BJ (cell line): ENCODE results near the gene UBAP2. TPM values are rescaled to one million over a fixed set of nuclear protein-coding genes. Genes with fewer than 3 reads are reported as not detected.
A peak's percentile ranks its signal among the peaks of the same experiment; 100 is the strongest.

Source experiments
- CTCF ChIA-PET: fragments of 350-600 bp; formaldehyde crosslinking; extraction: SDS; loops from one replicate; lab custom pipeline; 2021; ENCODE audit warnings: antibody characterized with exemption, inconsistent platforms; lab: Yijun Ruan, JAX
- POLR2A ChIA-PET: fragments of 300-600 bp; sonication (Branson Sonifier 250); formaldehyde crosslinking; extraction: SDS; loops from one replicate; lab custom pipeline; 2021; ENCODE audit warnings: antibody characterized with exemption; lab: Charles Lee
- DNase-seq: peaks from one replicate; pipeline ENCODE4 v3.0.0-alpha.2; 2011; ENCODE audit warnings: low read depth
- H3K27me3 ChIP-seq: 2 replicates; pipeline ENCODE4 v1.6.0; 2011; ENCODE audit warnings: low read length; ENCODE audit not compliant: control insufficient read depth, insufficient read depth
- H3K36me3 ChIP-seq: 2 replicates; pipeline ENCODE4 v1.5.1; 2011; ENCODE audit warnings: low read length; ENCODE audit not compliant: control insufficient read depth, insufficient read depth
- H3K4me3 ChIP-seq: 2 replicates; pipeline ENCODE4 v1.5.1; 2011; ENCODE audit warnings: low read depth, mild to moderate bottlenecking, control low read depth, low read length
- CTCF ChIP-seq: IDR thresholded peaks from 2 replicates; pipeline ENCODE4 v1.5.1; 2011; ENCODE audit warnings: low read depth, mild to moderate bottlenecking, control low read depth, inconsistent platforms, low read length, moderate library complexity; ENCODE audit not compliant: insufficient read depth
- polyA minus RNA-seq: library from RNA; depleted of rRNA, polyadenylated mRNA; stranded (reverse); fragments of >200 nt; gene quantifications from 2 replicates; pipeline ENCODE4 v1.2.3, GENCODE V29; 2011; rRNA and poly(A)+ RNA removed
- polyA plus RNA-seq: library from polyadenylated mRNA; depleted of rRNA; stranded (reverse); fragments of >200 nt; gene quantifications from 2 replicates; pipeline ENCODE4 v1.2.3, GENCODE V29; 2011; rRNA removed

The UBAP2 gene, protein sequence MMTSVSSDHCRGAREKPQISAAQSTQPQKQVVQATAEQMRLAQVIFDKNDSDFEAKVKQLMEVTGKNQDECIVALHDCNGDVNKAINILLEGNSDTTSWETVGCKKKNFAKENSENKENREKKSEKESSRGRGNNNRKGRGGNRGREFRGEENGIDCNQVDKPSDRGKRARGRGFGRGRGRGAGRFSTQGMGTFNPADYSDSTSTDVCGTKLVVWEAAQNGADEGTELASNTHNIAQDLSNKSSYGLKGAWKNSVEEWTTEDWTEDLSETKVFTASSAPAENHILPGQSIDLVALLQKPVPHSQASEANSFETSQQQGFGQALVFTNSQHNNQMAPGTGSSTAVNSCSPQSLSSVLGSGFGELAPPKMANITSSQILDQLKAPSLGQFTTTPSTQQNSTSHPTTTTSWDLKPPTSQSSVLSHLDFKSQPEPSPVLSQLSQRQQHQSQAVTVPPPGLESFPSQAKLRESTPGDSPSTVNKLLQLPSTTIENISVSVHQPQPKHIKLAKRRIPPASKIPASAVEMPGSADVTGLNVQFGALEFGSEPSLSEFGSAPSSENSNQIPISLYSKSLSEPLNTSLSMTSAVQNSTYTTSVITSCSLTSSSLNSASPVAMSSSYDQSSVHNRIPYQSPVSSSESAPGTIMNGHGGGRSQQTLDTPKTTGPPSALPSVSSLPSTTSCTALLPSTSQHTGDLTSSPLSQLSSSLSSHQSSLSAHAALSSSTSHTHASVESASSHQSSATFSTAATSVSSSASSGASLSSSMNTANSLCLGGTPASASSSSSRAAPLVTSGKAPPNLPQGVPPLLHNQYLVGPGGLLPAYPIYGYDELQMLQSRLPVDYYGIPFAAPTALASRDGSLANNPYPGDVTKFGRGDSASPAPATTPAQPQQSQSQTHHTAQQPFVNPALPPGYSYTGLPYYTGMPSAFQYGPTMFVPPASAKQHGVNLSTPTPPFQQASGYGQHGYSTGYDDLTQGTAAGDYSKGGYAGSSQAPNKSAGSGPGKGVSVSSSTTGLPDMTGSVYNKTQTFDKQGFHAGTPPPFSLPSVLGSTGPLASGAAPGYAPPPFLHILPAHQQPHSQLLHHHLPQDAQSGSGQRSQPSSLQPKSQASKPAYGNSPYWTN
- 11.6 and 18.9 TPM in 2 replicates for polyA plus RNA-seq
- 18.2 and 23.3 TPM in 2 replicates for polyA minus RNA-seq

DNA sequence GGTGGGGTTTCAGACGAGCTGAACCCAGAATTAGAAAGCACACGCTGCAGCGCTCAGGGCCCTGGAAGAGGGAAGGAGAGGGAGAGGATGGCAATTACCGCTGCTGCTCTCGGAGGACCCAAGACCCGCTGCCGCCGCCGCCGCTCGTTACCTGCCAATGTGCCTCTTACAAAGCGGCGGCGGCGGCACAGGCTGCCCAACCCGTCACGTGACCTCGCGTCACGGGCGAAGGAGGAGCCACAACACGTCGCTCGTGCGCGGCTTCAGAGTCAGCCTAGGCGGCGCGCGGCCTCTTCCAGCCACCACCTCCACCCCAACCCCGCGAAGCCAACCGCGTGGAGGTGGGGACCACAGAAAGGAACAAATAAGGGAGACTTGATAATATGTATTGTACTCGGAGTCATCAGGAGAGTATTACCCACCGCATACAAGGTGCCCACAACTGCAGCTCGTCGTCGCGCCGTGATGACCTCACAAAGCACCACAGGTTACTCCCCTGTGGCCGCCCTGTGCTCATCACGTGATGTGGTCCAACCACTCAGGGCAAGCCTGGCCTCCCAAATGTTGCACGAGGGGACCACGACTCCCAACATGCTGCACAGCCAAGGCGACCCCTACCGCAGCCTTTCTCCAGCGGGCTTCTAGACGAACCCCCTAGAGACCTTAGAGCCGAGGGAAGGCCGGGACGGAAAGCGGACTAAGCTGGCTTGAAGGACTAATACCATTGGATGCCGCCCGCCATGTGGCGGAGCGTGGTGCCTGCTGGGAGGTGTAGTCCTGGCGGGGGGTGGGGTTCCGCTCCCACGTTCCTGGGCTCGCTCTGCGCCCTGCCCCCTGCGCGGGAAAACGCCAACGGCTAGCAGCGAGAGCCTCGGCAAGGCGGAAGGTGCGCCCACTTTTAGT lies at the start of gene UBAP2:
UBAP2 (minus strand) TSS at position 161 of the 903 bp plus-strand sequence. CDS start 31,739 bp downstream, outside the sequence.
- Histone ChIP-seq H3K36me3 (no peaks in the 10 kb centered on the region), H3K4me3 (peak within 1 kb of the TSS; percentile 71), H3K27me3 (no peaks in the 10 kb centered on the region)
- TF ChIP-seq CTCF = peak; percentile 19; the same call in 1 of the 2 replicates
- peak; percentile 82 for DNase-seq
- ChIA-PET POLR2A (interaction anchor here (0.5 kb wide), 2 partner anchors 21 to 28 kb away, joined by 4 read pairs; no protein-coding TSS in a partner anchor), CTCF (interaction anchor here (0.9 to 1.9 kb wide), 4 partner anchors 25 to 270 kb away, joined by 3 to 11 read pairs (median 4); no protein-coding TSS in a partner anchor)

DNA sequence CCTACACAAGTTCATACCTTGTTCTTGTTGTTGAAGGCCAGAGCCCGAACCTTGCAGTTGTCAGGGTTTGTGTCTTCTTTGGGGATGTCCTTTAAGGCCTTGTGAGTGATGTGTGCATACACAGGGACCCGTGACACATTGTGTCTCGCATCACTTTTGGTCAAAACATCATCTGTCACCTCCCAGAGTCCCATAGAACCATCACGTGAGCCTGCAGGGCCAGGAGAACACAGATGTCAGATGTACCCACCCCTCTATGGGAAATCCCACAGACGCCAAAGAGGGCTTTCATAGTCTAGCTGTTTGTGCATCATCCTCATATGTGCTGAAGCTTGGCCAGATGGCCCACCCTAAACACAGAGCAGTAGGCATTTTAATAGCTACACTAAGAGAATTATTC lies 49.6 kb upstream of the UBAP2 start:
- DNase-seq = no peak
- CTCF ChIA-PET = interaction anchor here (0.7 to 1.5 kb wide), 3 partner anchors 11 to 154 kb away, joined by 3 read pairs; no protein-coding TSS in a partner anchor
- POLR2A ChIA-PET = no interaction called here
- no peaks in the 10 kb centered on the region for H3K27me3 ChIP-seq
- peaks cover 19% of the 10 kb centered on the region for H3K36me3 ChIP-seq
- no peak for TF ChIP-seq CTCF
- H3K4me3 ChIP-seq = no peak overlapping the region

DNA sequence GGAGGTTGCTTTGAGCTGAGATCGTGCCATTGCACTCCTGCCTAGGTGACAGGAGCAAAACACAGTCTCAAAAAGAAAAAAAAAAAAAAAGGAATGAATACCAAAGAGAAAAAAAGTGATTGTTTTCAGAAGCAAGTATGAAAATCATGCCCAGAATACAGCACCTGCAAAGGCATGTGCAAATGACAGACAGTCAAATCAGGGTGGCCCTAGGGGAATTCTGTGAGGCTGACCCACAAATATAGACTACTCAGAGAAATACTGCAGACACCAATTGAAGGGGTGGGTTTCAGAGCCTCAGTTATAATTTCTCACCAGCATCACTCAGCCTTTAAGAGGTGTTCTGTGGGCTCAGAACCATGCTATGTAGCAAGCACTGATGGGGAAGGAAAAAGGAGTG lies 49.2 kb upstream of the UBAP2 start:
- no peak for TF ChIP-seq CTCF

GRCh38 chr9:34096751-34097150 lies 48.1 kb upstream of the UBAP2 start:
- no peak for DNase-seq
- H3K27me3 ChIP-seq = no peaks in the 10 kb centered on the region
- CTCF ChIA-PET = no interaction called here
- peaks cover 17% of the 10 kb centered on the region for H3K36me3 ChIP-seq
- POLR2A ChIA-PET = no interaction called here
- H3K4me3 ChIP-seq = no peak overlapping the region
- no peak for TF ChIP-seq CTCF

More for the DNA sequence above, 49.2 kb upstream of the UBAP2 start:
- ChIA-PET POLR2A (no interaction called here), CTCF (no interaction called here)
- Histone ChIP-seq H3K4me3 (no peak overlapping the region), H3K36me3 (peaks cover 19% of the 10 kb centered on the region), H3K27me3 (no peaks in the 10 kb centered on the region)
- DNase-seq = no peak
